GM18858 (cell line): Measurements from ENCODE around the gene RPL3.

ENCODE experiments used
- ATAC-seq: cut with Tn5 transposase; IDR thresholded peaks from one replicate; pipeline ENCODE4 v1.9.1; 2021; ENCODE audit not compliant: unreplicated experiment

The RPL3 gene

DNA sequence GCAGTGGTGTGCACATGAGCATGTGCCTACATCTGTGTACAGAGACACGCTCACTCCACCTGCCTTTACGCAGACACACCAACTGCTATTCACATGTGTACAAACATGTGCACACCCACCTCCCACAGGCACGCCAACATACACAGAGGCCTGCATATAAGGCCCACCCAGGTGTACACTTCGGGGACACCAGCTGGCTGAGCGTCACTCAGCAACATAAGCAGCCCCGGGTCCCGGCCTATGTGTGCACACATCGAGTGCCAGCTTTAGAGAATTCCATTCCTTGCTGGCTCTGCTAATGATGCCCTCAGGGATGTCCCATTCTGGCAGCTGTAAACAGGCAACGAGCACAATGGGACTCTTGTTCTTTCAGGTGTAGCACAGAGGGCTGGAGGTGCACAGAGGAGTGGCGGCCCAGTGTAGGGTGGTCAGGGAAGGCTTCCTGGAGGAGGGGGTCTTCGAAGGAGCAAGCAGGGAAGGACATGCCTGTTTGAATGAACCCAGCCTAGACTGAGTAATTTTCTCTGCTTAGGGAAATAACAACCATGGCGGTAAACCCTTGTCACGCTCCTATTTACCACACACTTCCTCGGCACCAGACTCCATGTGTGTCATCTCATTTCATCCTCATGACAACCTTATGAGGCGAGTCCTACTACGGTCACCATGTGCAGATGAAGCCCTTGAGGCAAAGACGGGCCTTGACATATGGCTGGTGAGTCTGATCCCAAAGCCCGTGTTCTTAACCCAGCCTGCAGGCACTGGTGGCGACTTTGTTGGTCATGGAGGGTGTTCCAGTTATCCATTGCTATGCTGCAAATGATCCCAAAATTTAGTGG, 35.1 kb downstream of the RPL3 start:
- ATAC-seq: no peak

- ATAC-seq: no peak
Observed at GRCh38 chr22:39283322-39284141, 35.9 kb downstream of the RPL3 start.

DNA sequence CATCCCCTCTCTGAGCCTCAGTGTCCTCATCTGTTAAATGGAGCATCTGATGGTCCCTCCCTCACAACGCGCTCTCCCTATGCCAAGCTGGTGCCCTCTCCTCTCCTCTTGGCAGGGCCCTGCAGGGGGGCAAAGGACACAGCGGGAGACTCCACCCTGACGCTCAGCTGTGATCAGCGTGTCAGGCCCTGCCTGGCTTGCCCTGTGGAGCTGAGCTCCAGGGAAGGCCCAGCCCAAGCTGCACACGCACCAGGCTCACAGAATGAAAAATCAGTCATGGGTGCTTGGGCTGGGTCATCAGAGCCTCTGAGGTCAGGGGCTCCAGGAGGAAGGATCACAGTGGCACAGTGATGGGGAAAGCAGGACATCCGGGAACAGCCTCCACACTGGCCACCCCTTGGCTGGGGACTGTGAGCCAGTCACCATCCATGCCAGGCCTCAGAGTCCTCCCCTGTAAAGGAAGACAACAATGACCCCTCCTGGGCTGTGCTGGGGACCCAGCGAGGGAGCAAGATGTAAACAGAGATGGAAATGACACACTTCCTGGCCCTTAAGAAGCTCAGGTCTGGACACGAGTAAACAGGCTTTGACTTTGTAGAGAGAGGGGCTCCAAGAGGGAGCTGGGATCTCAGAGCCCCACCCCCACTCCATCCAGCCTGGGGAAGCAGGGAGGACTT, 36.6 kb downstream of the RPL3 start:
- ATAC-seq: no peak

DNA sequence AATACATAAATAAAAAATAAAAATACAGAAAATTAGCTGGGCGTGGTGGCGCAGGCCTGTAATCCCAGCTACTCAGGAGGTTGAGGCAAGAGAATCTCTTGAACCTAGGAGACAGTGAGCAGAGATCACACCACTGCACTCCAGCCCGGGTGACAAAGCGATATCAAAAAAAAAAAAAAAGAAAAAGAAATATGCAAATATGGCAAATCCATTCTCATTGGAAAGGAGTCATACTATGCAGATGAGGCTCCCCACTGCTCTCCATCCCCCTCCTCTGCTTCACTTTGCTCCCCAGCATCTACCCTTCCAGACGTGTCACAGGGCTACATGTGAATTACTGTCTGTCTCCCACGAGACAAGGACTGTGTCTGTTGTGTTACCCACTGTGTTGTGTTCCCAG, 38.3 kb downstream of the RPL3 start:
- ATAC-seq: no peak

- no peak for ATAC-seq
Observed at GRCh38 chr22:39280250-39280649, 39.2 kb downstream of the RPL3 start.

GRCh38 chr22:39279170-39279850, 40.1 kb downstream of the RPL3 start:
- no peak for ATAC-seq

DNA sequence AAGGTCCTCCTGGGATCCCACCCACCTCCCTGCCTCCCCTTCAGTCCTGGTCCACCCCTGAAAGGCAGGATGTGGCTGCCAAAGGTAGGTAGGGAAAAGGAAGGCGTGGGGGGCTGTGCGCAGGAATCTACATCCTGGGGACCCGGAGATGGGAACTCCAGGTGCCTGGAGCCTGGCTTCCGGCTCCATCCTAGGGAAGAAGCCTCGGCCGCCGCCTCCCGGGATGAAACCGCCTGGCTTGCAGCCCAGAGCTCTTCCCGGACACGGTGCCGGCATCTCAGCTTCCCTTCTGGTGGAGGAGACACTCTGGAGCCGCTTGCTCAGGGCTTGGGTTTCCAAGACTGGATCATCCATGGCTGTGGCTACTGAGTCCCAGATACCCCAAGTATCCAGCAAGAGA, 41.4 kb downstream of the RPL3 start:
- ATAC-seq: no peak

DNA sequence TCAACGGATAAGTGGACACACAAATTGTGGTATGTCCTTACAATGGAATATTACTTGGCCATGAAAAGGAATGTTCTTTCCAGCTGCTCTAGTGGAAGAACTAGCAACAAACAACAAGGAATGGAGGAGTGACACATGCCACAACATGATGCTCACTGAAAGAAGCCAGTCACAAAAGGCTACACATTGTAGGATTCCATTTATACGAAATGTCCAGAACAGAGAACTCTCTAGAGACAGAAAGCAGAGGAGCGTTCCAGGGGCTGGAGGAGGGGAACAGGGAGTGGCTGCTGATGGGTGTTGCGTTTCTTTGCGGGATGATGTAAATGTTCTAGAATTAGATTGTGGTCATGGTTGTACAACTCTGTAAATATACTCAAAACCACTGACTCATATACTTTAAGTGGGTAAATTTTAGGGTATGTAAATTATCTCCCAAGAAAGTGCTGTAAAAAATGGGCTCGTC, 42.2 kb downstream of the RPL3 start:
- ATAC-seq: no peak

DNA sequence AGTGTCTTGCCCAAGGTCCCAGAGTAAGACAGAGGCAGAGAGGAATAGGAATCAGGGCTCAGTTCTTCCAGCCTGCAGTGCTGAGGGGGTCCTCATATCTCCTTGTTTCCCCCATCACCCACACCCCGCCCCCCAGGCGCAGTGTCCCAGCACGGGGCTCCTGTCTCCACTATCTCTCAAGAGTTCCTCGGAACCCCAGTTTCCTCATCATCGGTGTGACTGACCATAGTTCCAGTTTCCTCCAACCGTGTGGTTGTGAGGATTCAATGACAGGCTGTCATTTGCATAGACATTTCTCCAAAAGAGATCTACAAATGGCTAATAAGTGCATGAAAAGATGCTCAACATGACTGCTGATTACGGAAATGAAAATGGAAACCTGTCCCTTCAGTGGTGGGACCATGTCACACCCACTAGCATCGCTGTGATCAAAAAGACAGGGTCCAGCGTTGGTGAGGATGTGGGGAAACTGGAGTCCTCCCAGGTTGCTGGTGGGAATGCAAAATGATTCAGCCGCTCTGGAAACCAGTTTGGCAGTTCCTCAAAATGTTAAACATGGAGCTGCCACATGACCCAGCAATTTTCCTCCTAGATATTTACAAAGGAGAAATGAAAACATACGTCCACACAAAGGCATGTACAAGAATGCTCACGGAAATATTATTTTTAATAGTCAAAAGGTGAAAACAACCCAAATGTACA, 42.8 kb downstream of the RPL3 start:
- ATAC-seq: no peak

DNA sequence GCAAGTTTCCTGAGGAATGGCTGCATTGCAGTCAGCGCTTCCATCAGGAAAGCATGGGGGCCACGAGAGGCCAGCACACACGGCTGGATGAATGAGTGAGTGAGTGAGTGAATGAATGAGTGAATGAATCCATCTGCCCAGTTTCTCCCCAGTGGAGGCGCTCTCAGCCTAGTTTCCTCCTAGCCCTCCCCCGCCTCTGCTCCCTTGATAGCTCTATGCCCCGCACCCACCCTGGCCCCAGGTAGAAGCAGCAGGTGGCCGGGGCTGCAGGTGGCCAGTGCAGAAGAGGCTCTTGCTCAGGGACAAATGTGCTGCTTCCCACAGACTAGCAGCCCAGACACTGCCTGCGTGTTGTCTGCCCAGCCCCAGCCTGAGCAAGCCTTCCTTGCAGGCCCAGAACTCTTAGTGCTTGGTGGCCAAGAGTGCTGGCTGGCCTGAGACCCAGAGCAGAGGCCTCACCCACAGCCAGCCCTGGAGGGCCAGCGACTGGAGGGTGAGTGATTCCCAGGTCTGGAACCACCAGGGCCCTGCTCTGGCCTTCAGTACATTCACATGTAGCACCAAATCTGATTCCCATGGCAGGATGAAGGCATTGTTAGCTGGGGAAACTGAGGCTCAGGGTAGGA, 43.5 kb downstream of the RPL3 start:
- no peak for ATAC-seq

- no peak for ATAC-seq
Observed at GRCh38 chr22:39273950-39274887, 45.2 kb downstream of the RPL3 start.

GRCh38 chr22:39270792-39271191, 48.6 kb downstream of the RPL3 start:
- no peak for ATAC-seq

- no peak for ATAC-seq
Observed at GRCh38 chr22:39270280-39270679, 49.1 kb downstream of the RPL3 start.

GRCh38 chr22:39269095-39269790, 50.2 kb downstream of the RPL3 start:
- no peak for ATAC-seq

DNA sequence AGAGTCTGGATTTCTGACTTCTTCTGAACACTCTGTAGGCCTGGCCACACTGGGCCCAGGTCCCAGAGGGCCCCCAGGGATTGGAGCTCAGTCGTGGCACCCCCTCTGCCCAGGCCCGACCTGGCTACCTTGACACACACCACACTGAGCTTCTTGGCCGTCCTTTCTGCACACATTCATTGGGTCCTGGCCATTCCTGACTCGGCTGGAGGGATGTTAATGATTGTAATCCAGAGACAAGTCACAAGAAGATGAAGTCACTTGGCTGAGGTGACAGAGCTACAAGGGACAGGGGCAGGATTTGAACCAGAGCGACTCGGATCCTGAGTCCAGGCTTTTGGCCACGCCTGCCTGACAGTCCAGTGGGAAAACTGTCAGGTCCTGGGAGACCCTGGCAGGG, 50.8 kb downstream of the RPL3 start:
- ATAC-seq: no peak

DNA sequence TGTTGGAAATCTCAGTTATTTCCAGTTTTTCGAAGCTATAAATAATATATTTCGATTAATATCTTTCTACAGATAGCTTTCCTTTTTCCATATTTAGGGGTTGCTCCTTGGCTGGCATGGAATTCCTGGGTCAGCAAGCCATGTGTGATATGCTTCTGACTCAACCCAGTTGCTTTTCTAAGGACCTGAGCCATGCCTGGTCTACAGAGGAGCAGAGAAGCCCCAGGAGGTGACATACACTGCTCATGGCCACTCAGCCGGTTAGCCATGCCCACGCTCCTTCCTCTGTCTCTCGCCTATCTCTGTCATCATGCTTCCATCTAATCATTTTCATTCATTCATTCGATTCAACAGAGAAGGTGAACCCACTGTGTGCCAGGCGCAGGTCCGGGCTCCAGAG, 51.4 kb downstream of the RPL3 start:
- ATAC-seq: no peak

GRCh38 chr22:39266398-39267030, 52.9 kb downstream of the RPL3 start:
- ATAC-seq: peak; percentile 83
